HG03139 (cell line): ENCODE data around the gene PFDN6.
A peak's percentile ranks its signal among the peaks of the same experiment; 100 is the strongest.

Experiments
- ATAC-seq: cut with Tn5 transposase; IDR thresholded peaks from one replicate; pipeline ENCODE4 v1.9.1; 2021; ENCODE audit not compliant: unreplicated experiment

The PFDN6 gene

GRCh38 chr6:33315793-33316602 lies 26.6 kb downstream of the PFDN6 start:
- no peak for ATAC-seq

- ATAC-seq, result no peak
Observed at GRCh38 chr6:33316603-33317418, 27.4 kb downstream of the PFDN6 start.

- ATAC-seq, result no peak
Observed at GRCh38 chr6:33317419-33317668, 27.9 kb downstream of the PFDN6 start.

DNA sequence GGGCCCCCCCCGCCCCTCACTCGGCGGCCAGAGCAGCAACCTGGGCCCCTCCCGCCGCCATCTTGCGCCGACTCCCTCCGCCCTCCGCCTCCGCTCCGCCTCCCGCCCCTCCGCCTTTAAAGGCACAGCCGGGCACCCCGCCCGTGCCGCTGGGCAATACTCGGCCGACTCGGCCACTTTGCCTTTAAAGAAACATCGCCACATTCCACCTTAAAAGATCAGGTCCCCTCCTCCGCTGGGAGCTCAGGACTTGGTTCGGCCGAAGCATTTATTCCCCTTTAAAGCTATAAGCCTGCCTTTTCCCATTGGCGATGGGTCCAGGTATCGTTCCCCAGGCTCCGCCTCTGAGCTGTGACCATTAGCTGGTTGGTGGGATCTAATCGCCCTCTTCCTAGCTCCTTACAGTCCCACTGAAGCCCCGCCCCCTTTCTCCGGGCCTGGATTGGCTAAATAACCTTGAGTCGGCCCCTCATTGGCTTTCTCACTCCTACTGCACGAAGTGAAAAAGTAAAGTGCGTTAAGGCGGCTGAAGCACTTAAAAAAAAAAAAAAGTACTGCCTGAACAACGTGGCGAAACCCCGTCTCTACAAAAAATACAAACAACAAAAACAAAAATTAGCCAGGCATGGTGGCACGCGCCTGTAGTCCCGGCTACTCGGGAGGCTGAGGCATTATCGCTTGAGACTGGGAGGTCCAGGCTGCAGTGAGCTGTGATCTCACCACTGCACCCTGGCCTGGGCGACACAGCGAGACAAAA lies 28.4 kb downstream of the PFDN6 start, which contains the start of gene ZBTB22:
TSS of gene ZBTB22 (minus strand) at position 76 of the 757 bp plus-strand sequence. CDS start 828 bp downstream, outside the sequence.
- ATAC-seq, result peak; percentile 43

- no peak for ATAC-seq
Observed at GRCh38 chr6:33318426-33319073, 29.1 kb downstream of the PFDN6 start.

- ATAC-seq, result no peak
Observed at GRCh38 chr6:33319939-33320314, 30.5 kb downstream of the PFDN6 start.

- no peak for ATAC-seq
Observed at GRCh38 chr6:33320315-33321181, 31.1 kb downstream of the PFDN6 start.

DNA sequence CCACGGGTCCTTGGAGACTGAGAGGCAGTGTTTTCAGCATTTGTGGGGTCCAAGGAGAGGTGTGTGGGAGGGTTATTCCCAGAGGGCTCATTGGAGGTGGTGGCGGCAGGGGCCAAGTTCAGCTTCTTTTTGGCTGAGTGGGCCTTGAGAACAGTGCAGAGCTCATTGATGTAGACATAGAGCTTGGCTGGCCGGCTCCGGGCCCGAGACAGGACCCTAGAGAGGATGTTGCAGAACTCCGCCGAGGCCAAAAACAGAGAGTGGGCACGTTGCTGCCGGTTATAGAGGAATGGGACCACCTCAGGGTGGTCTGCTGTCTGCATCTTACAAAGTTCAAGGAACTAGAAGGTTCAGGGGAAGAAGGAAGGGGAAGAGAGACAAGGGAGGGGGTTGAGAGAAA lies 31.8 kb downstream of the PFDN6 start:
- no peak for ATAC-seq

GRCh38 chr6:33323623-33323948 lies 34.2 kb downstream of the PFDN6 start:
- ATAC-seq, result no peak

DNA sequence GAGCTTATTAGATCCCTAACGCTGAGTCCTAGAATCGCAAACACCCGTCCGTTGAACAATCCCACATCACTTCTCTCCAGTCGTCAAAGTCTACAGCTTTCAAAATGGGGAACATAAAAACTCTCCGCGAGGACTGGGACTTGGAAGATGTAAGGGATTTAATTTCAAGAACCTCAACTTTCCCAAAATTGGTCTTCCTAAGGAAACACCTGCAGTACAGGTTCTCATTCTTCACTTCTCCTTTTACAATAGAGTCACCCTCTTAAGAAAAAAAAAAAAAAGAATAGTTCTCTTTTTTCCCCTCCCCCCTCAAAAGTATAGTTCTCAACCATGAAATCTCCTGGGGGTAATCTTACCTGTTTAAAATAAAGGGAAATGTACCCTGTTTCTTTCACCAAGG lies 34.7 kb downstream of the PFDN6 start:
- no peak for ATAC-seq

DNA sequence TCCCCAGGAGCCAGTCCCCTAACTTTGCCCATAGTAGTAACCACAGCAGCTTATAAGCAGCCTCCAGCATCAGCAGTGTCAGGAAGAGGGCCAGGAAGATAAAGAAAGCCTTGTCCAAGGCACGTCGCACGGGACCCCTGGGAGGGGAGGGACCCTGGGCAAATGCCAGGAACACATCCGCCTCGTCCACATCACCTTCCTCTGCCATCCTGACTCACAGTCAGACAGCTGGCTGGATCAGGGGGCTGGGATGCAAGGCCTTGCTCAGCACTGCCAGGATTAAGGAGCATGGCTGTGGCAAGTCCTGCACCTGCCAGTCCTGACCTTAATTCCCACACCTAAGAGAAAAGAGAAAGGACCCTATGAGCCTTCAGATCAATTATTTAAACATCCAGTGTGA lies 39.7 kb downstream of the PFDN6 start:
- no peak for ATAC-seq

GRCh38 chr6:33330736-33331135 lies 41.3 kb downstream of the PFDN6 start:
- no peak for ATAC-seq

GRCh38 chr6:33333666-33334065 lies 44.3 kb downstream of the PFDN6 start:
- no peak for ATAC-seq

GRCh38 chr6:33335916-33336315 lies 46.5 kb downstream of the PFDN6 start:
- ATAC-seq, result no peak

- no peak for ATAC-seq
Observed at GRCh38 chr6:33336495-33336894, 47.1 kb downstream of the PFDN6 start.

GRCh38 chr6:33339193-33339592 lies 49.8 kb downstream of the PFDN6 start:
- ATAC-seq, result no peak
